Suppressor macrophage (primary cell): ENCODE measurements around the gene EPHA4.

Source experiments
- DNase-seq, 4 experiments: peaks; one replicate each; pipeline ENCODE4 v3.0.0-alpha.2; 2020 to 2022

The EPHA4 gene

GRCh38 chr2:221467610-221468009 is 104.5 kb downstream of the EPHA4 start:
- no peak for DNase-seq

- no peak for DNase-seq
Measured at GRCh38 chr2:221466744-221467143, 105.4 kb downstream of the EPHA4 start.

GRCh38 chr2:221465776-221466175 is 106.3 kb downstream of the EPHA4 start:
- peak; percentile 39 to 59 (median 52) for DNase-seq

- no peak for DNase-seq
Measured at GRCh38 chr2:221464971-221465370, 107.1 kb downstream of the EPHA4 start.

- no peak for DNase-seq
Measured at GRCh38 chr2:221463241-221463896, 108.7 kb downstream of the EPHA4 start.

- no peak for DNase-seq
Measured at GRCh38 chr2:221461901-221462300, 110.2 kb downstream of the EPHA4 start.

- no peak for DNase-seq
Measured at GRCh38 chr2:221460136-221460535, 112.0 kb downstream of the EPHA4 start.

- no peak for DNase-seq
Measured at GRCh38 chr2:221458578-221458977, 113.5 kb downstream of the EPHA4 start.

GRCh38 chr2:221455214-221455613 is 116.9 kb downstream of the EPHA4 start:
- no peak for DNase-seq

GRCh38 chr2:221454459-221455105 is 117.5 kb downstream of the EPHA4 start:
- peak in 2 of 4 experiments; percentile 10 to 40 for DNase-seq

- DNase-seq = peak in 3 of 4 experiments; percentile 13 to 36 (median 25)
Measured at GRCh38 chr2:221451862-221452788, 120.0 kb downstream of the EPHA4 start.

GRCh38 chr2:221450280-221450679 is 121.8 kb downstream of the EPHA4 start:
- DNase-seq = no peak

GRCh38 chr2:221449406-221449805 is 122.7 kb downstream of the EPHA4 start:
- DNase-seq = no peak

GRCh38 chr2:221448844-221449390 is 123.2 kb downstream of the EPHA4 start:
- DNase-seq = no peak

GRCh38 chr2:221448057-221448843 is 123.9 kb downstream of the EPHA4 start:
- DNase-seq = no peak

GRCh38 chr2:221447310-221447709 is 124.8 kb downstream of the EPHA4 start:
- no peak for DNase-seq

- no peak for DNase-seq
Measured at GRCh38 chr2:221446140-221446539, 126.0 kb downstream of the EPHA4 start.

- peak; percentile 7 to 34 (median 20) for DNase-seq
Measured at GRCh38 chr2:221444106-221444505, 128.0 kb downstream of the EPHA4 start.

GRCh38 chr2:221443645-221444044 is 128.5 kb downstream of the EPHA4 start:
- DNase-seq = peak in 2 of 4 experiments; percentile 8 to 10

GRCh38 chr2:221442128-221442527 is 130.0 kb downstream of the EPHA4 start:
- no peak for DNase-seq

- no peak for DNase-seq
Measured at GRCh38 chr2:221439761-221440479, 132.2 kb downstream of the EPHA4 start.
